GM18507 (cell line): ENCODE data around the gene TENM4.
"Not testable (repeated sequence)": the region's sequence is repeated elsewhere in the genome, so short reads cannot be mapped to it uniquely, and the experiment has no call there.

Source experiments
- DNase-seq: peaks from one replicate; pipeline ENCODE4 v3.0.0; 2011; ENCODE audit warnings: low read depth; ENCODE audit not compliant: insufficient read length; ENCODE audit errors: extremely low spot score
- FAIRE-seq: peaks from 2 replicates; lab custom pipeline; 2011; peaks lifted over from hg19 to GRCh38; lab: Jason Lieb, UNC

The TENM4 gene

DNA sequence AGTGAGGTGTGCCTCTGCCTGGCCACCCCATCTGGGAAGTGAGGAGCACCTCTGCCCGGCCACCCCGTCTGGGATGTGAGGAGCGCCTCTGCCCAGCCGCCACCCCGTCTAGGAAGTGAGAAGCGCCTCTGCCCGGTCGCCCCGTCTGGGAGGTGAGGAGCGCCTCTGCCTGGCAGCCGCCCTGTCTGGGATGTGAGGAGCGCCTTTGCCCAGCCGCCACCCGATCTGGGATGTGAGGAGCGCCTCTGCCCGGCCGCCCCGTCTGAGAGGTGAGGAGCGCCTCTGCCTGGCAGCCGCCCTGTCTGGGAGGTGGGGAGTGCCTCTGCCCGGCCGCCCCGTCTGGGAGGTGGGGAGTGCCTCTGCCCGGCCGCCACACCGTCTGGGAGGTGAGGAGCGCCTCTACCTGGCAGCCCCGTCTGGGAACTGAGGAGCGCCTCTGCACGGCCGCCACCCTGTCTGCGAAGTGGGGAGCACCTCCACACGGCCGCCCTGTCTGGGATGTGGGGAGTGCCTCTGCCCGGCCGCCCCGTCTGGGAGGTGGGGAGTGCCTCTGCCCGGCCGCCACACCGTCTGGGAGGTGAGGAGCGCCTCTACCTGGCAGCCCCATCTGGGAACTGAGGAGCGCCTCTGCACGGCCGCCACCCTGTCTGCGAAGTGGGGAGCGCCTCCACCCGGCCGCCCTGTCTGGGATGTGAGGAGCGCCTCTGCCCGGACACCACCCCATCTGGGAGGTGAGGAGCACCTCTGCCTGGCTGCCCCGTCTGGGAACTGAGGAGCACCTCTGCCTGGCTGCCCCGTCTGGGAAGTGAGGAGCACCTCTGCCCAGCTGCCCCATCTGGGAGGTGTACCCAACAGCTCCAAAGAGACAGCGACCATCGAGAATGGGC lies 561.5 kb downstream of the TENM4 start:
- not testable (repeated sequence) for DNase-seq, FAIRE-seq

DNA sequence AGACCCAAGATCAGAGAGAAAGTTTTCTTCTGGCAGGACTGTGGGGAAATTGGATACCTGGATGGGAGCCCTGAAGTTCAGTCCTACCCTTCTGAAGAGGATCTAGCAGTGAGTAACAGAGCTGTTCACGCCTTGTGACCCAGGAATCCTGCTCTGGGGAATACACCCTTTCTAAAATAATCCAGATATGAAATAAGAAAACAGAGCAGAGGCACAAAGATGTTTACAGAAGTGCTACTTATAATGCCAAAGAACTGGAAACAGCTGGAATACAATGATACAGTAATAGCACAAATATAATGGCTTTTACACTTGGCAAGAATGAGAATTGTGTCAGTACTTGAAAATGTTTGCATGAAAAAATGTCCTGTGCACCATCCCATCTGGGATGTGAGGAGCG lies 562.2 kb downstream of the TENM4 start:
- no peak for FAIRE-seq
- DNase-seq = no peak

DNA sequence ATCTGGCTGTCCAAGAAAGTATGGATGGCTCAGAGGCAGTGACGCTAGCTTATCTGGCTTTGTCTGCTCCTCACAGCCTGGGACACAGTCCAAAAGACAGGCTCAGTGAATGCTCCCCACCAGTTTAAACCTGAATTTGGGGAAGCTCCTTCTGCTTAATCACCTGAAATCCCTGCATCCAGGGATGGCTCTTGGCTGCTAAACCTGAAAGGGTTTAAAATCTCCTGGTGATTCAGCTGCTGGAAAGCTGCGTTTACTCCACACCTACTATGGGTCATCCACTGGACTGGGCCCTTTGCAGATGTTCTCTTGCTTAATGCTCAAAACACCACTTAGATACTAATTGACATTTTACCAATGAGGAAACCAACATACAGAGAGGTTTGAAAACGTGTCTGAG lies 564.2 kb downstream of the TENM4 start:
- no peak for FAIRE-seq
- no peak for DNase-seq

DNA sequence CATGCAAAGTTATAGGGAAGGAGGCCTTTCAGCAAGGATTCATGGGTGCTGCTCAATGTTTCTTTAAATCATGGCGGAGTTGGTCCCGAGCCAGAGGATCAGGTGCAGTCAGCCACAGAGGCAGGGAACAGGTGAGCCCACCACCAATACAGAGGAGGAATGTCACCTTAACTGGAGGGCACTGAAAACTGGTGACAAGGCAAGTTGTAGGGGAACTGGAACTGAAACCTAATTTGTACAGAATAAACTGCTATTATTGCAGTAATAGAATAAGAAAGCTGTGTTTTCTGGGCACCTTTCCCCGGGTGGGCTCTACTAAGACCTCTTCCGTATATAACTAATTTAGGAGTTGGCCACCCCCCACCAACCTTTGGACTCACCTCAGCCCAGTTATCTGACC lies 570.2 kb downstream of the TENM4 start:
- DNase-seq (no peak), FAIRE-seq (no peak)

DNA sequence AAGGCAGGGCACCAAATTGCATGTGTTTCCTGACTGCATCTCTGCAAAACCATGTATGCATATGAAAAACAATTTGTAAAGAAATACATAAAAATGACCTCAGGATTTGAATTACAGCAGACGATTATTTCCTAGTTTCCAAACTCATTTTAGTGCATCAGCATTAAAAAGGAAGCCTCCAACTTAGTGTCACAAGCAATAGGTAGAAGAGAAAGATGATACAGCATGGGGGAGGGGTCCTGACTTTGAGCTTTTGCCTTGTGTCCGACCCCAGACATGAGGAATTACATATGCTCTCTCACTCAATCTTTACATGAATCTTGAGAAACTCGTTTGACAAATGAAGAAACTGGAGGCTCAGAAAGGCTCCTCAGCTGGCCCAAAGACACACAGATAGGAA lies 571.5 kb downstream of the TENM4 start:
- FAIRE-seq = no peak

DNA sequence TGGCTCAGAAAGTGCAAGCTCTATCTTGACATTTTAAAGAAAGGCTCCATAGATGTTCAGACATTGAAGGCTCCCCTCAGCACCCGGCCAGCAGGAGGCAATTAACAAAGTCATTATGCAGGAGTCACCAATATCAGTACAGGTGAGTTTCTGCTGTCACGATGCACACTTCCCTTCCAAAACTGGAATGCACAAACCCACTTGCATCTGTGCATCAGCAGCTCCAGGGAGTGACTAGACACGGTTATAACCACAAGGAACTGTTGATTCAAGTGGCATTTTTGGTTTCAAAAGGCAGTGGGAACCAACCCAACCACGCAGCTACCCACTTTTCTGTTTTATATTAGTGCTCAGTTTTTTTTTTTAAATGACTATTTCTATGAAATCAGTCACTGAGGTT lies 572.3 kb downstream of the TENM4 start:
- DNase-seq (no peak), FAIRE-seq (no peak)

More for the DNA sequence above, 571.5 kb downstream of the TENM4 start:
- no peak for DNase-seq

DNA sequence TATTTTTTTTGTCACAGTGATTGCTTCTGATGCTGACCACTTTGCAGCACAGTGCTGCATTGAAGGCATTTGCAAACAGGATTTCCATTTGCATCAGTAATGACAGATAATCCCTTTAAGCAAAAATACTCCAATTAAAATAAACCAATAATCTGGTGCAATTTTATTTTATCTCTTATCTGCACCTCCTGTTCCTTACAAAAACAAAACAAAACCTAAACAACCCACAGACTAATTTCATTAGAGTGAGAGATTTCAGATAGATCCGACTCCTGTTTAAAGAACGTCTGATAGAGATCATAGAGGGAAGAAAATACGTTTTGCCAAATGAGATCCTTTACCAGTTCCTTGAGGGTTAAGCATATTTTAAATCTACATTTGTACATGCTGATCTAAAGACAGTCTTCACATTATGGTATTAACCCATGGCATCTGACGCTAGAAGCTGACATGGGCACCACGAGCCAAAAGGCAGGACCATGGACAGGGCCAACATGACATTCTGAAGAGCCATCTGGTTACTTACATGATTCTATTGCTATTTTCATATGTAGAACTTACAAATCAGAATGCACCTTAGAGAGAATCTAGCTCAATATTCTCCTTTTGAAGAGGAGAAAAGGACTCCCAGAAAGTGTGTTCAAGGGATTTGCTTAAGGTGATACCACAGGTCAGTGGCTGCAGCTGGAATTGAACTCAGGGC lies 580.0 kb downstream of the TENM4 start:
- FAIRE-seq (no peak), DNase-seq (no peak)

DNA sequence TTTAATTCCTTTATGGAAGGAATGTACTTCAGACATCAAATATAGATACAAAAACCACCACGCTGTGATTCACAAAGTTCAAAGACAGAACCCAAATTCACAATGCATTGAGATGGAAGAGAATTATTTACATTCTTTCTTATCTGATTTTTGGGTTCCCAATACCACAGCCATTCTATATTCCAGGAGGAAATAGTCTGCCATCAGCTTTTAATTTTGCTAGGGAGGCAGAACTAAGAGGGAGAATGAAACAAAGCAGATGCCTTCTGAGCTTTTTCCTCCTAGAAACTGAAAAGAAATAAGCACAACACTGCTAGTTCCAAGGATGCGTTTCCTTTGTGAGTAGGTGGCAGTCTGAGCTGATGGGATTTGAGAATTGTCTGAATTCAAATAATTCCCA lies 583.1 kb downstream of the TENM4 start:
- DNase-seq (no peak), FAIRE-seq (no peak)

DNA sequence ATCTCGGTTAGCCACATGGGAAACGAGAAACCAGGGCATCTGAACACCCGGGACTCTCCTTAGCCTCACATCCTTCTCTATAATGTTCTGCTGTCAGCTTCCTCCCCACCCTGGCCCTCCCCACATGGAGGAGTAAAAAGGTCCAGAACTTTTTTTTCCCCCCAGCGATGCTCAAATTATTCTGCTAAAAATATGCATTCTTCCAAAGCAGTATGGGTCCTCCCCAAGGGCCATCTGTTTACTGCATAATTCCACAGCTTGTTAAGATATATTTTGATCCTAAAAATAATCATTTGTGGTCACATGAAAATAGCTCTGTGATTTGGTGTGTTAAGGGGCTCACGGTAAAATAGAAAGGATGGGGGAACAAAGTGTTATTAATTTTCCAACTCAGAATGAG lies 584.6 kb downstream of the TENM4 start:
- DNase-seq (no peak), FAIRE-seq (no peak)

DNA sequence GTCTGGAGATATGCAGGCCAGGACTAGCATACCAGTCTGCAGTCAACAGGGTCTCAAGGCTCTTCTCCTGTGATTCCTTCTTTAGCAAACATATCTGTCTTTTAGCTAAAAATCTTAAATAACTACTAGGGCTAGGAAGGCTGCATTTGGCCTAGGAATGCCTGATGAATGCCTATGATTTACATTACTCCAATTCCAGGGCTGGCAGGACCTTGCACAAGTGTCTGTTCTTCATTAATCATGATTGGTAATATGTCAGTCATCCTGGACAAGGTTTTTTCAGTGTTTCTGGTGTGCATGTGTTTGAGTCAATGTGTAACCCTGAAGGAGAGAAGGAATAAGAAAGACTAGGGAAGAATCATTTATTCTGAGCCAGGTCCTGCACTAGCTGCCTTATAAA lies 585.7 kb downstream of the TENM4 start:
- DNase-seq (no peak), FAIRE-seq (no peak)

DNA sequence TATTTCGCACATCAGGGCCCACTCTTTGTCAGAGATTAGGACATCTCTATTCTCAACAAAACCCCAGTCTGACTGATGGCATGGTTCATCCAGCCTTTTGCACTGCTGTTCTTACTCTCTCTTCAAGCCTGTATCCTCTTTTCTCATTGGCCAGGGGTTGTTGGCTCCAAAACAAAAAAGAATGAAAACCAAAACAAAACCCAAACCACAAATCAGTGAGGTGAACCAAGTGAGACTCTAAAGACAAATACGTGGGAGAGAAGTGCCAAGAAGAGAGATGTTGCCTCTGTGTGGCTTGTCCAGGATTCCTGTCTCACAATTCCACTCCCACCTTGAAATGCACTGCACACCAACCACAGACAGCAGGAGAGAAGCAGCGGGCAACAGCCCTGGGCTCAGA lies 587.3 kb downstream of the TENM4 start:
- FAIRE-seq (no peak), DNase-seq (no peak)

DNA sequence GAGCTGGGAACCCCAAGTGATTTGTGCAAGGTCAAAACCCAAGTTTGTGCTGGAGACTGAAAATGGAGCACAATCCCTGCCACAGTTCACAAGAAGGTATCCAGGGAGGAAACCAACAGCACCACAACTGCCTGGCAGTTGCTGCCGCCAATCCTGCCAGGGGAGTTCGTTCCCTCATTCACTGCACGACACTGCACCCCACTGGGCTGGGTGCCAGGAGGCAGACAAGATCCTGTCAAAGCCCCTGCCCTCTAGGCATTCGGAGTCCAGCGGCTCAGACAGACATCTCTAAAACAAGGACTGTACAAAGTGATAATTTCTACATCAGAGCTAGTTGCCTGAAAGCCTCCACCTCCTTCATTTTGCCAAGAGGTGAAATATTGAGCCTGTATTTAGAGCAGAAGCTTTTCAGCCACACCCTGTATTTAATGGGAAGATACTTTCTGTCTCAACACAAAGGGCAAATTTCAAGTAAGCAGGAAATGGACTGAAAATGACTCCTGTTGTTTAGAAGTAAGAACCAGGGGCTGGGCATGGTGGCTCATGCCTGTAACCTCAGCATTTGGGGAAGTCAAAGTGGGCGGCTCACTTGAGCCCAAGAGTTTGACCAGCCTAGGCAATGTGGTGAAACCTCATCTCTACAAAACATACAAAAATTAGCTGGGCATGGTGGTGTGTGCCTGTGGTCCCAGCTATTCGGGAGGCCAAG lies 588.8 kb downstream of the TENM4 start:
- no peak for DNase-seq

DNA sequence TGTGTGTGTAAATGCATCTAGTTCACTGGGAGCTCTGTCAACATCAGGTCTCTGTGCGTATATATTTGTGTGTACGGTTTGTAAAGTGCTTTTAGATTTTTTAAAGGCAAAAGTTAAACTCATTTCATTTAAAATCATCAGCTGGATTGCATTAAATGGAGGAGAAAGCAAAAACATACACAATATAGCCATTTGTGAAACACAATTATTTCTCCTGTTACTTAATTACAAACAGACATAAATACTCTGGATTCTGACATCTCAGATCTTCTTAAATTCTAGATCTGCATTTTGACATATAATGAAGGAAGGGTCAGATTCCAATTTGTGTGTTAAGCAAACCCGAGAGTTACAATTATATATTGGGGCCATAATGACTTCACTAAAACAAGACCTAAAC lies 590.8 kb downstream of the TENM4 start:
- FAIRE-seq (no peak), DNase-seq (no peak)

More for the DNA sequence above, 588.8 kb downstream of the TENM4 start:
- no peak for FAIRE-seq

DNA sequence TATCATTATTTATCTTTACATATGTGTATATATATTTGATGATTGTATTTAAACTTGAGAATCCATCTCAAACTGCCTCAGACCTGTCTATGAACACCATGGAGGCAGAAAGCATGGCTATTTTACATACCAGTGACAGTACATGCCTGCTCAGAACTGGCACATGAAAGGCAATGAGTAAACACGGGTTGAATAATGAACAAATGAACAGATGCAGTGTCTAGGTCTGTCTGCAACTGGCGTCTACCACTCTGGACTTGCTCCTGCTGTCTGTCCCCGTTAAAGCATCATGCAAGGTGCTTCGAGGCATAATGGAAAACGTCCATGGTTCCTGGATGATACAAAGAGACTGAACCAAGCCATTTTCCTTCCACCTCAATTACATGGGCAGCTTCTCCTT lies 594.6 kb downstream of the TENM4 start:
- DNase-seq (no peak), FAIRE-seq (no peak)

DNA sequence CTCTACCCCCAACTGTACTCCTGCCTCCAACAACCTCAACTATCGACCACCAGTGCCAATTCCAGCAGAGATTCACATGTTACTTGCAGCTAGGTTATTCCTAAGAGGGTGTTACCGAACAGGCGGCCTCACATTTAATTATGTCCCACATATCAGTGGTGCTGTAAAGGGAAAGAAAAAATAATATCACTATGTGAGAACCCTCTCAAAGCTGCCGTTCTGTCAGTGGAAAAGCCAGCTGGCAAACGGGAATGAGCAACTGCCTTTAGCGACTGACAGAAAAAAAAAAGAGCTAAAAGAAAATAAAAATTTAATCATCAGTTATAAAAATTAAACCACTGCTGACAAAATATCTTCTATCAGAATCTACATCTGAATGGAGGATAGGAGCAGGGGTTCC lies 595.3 kb downstream of the TENM4 start:
- FAIRE-seq = no peak

DNA sequence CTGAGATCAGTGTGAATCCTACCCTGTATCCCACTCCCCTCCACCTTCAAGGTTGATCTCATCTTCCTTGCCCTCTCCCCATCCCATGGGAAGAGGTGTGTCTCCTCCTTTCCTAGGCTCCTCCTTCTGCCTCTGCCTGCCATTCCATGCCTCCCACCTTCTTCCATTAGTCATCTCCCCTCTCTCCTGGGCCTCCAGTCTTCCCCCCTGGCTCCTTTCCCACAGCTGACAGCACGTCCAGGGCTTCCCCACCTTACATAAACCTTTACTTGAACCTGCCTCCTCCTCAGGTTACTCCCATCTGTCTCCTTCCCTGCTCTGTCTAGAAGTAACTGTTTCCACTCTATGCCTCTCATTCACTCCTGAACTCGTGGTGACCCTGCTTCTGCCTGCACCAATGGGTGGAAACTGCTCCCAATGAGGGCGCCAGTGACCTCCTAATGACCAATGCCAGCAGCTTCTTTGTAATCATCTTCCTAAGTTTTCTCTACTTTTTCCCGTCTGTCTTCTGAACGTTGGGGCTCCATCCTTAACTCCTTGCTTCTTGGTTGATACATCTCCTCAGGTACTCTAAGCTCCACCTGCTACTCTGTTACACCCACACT lies 599.3 kb downstream of the TENM4 start:
- FAIRE-seq = no peak
- no peak for DNase-seq

More for the DNA sequence above, 595.3 kb downstream of the TENM4 start:
- no peak for DNase-seq

DNA sequence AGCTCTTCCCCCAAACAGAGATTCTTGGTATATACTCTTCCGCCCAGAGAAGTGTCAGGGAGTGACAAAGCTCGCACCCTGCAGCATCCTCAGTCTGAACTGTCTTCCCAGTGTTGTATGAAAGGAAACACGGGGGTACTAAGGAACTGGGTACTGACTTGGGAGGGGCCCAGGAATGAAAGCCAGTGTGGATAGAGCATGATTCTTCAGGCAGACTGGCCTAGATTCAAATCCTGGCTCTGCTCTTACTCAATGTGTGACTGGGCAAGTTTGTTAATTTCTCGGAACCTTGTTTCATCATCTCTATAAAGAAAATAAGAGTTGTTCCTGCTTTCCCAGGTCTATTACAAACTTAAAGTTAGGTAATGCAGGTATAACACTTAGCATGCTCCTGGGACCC lies 600.2 kb downstream of the TENM4 start:
- FAIRE-seq (no peak), DNase-seq (no peak)

DNA sequence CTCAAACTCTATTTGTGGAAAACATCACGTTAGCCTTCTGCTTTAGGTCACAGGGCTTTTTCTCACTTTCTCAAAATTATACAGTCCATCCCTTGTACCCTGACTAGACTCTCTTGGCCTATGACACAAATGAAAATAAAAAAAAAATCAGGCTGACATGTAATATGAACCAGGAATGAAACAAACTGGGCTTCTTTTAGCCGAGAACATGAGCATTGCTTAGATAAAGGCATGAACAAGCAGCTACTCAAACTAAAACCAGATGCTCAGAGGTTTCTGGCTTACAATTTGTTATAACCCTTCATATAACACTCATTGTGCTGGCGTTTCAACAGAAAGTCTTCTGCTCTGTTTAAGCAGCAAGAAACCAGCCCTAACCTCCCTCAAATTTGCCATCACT lies 600.6 kb downstream of the TENM4 start:
- no peak for DNase-seq
- FAIRE-seq = no peak

DNA sequence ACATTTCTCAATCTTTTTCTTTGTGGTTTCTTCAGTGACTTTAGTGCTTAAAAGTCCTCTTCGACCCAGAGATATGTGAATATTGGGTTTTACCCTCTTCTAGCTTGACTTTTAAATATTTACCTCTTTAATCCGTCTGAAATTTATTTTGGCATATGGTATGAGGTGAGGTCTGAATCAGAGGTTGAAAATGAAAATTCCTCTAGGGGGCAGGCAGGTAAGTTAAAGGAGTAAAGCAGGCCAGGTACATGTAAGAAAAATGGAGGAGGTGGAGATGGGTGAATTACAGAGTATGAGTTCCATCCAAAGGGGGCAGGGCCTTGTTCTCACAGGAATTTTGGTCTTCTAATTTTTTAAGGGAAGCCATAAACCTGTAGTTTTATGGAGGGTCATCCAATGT lies 602.4 kb downstream of the TENM4 start:
- DNase-seq (no peak), FAIRE-seq (no peak)

DNA sequence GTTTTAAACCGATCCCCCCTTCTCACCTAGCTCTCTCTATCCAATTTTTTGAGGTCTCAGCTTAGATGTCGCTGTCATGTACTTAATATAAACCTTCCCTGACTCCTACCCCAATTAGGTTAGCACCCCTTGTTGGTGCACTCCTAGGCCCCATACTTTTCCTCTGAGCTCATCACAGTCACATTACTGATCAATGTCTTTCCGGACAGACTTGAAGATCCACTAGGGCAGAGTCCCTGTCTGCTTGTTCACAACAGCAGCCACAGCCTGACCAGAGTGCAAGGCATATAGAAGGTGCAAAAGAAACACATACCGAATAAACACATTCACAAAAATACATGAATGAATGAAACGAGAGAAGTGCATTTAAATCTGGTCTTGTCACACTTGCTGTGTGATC lies 605.2 kb downstream of the TENM4 start:
- no peak for FAIRE-seq
- no peak for DNase-seq
